Osteoblast (primary cell): ENCODE measurements around the gene LPCAT3. TPM values are rescaled to one million over a fixed set of nuclear protein-coding genes. Genes with fewer than 3 reads are reported as not detected.
"Not testable (repeated sequence)": the region's sequence is repeated elsewhere in the genome, so short reads cannot be mapped to it uniquely, and the experiment has no call there.

Experiments
- DNase-seq: peaks from one replicate; pipeline ENCODE4 v3.0.0; 2011; ENCODE audit warnings: low spot score, mixed read lengths; ENCODE audit not compliant: insufficient read length; ENCODE audit errors: missing footprints
- H2AFZ ChIP-seq: 2 replicates; pipeline ENCODE4 v1.6.0; 2011; ENCODE audit warnings: mild to moderate bottlenecking, low read length
- H3K27ac ChIP-seq: 2 replicates; pipeline ENCODE4 v1.5.1; 2011; ENCODE audit warnings: mild to moderate bottlenecking, low read depth, low read length, moderate library complexity
- H3K27me3 ChIP-seq: 2 replicates; pipeline ENCODE4 v1.6.0; 2012; ENCODE audit warnings: mild to moderate bottlenecking, control low read depth, inconsistent platforms, low read length, moderate library complexity; ENCODE audit not compliant: insufficient read depth
- H3K36me3 ChIP-seq: 2 replicates; pipeline ENCODE4 v1.5.1; 2011; ENCODE audit warnings: mild to moderate bottlenecking, low read length, control low read depth, moderate library complexity; ENCODE audit not compliant: insufficient read depth
- H3K4me1 ChIP-seq: 2 replicates; pipeline ENCODE4 v1.5.1; 2011; ENCODE audit warnings: mild to moderate bottlenecking, low read length, control low read depth, moderate library complexity; ENCODE audit not compliant: insufficient read depth
- H3K4me2 ChIP-seq: 2 replicates; pipeline ENCODE4 v1.6.0; 2011; ENCODE audit warnings: mild to moderate bottlenecking, low read length; ENCODE audit not compliant: insufficient read depth
- H3K4me3 ChIP-seq: fragments of 200-600 bp; sonication (generic); 3 replicates; pipeline ENCODE4 v1.5.1; 2012; ENCODE audit warnings: mild to moderate bottlenecking, low read length, inconsistent platforms; ENCODE audit not compliant: insufficient read depth
- H3K79me2 ChIP-seq: 2 replicates; pipeline ENCODE4 v1.6.0; 2012; ENCODE audit warnings: mild to moderate bottlenecking, low read length, control low read depth, inconsistent platforms; ENCODE audit not compliant: insufficient read depth
- H3K9me3 ChIP-seq: 2 replicates; pipeline ENCODE4 v1.5.1; 2011; ENCODE audit warnings: low read depth, low read length, control low read depth
- H4K20me1 ChIP-seq: 2 replicates; pipeline ENCODE4 v1.6.0; 2012; ENCODE audit warnings: mild to moderate bottlenecking, low read length, control low read depth; ENCODE audit not compliant: insufficient read depth
- total RNA-seq: library from RNA; depleted of rRNA; stranded (reverse); fragments of >200 nt; gene quantifications from 2 replicates; pipeline ENCODE4 v1.2.3, GENCODE V29; 2012
- TF ChIP-seq, protein P1 (sequence below): IDR thresholded peaks from 2 replicates; pipeline ENCODE4 v1.5.1; 2011; ENCODE audit warnings: mild to moderate bottlenecking, low read depth, low read length, moderate library complexity; ENCODE audit errors: extremely low read depth

The LPCAT3 gene
- total RNA-seq, 1 donor: 20.3 TPM

DNA sequence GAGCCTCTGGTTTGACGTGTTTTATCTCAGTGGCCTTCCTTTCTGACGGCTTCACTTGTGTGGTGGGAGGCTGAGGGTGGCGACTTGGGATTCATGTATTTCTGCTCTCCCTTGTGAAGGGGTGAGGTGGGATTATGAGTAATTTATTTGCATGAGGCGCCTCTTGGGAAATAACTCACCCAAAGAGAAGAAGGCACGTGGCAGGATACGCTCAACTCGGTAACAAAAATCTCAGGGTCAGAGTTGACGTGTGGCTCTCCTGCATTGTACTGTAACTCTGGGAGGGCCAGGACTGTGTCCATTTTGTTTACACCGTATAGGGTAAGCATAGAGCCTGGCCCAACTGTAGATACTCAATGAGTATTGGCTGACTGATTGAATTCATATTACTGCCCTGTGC lies 27.6 kb upstream of the LPCAT3 start:
- Histone ChIP-seq H3K4me1 (no peaks in the 10 kb centered on the region), H2AFZ (no peak overlapping the region), H3K79me2 (no peaks in the 10 kb centered on the region), H3K36me3 (no peaks in the 10 kb centered on the region), H3K27me3 (peaks cover 3% of the 10 kb centered on the region), H3K4me3 (no peak overlapping the region), H3K9me3 (no peaks in the 10 kb centered on the region), H4K20me1 (no peaks in the 10 kb centered on the region), H3K27ac (no peak overlapping the region), H3K4me2 (no peak overlapping the region)
- TF ChIP-seq, protein P1, sequence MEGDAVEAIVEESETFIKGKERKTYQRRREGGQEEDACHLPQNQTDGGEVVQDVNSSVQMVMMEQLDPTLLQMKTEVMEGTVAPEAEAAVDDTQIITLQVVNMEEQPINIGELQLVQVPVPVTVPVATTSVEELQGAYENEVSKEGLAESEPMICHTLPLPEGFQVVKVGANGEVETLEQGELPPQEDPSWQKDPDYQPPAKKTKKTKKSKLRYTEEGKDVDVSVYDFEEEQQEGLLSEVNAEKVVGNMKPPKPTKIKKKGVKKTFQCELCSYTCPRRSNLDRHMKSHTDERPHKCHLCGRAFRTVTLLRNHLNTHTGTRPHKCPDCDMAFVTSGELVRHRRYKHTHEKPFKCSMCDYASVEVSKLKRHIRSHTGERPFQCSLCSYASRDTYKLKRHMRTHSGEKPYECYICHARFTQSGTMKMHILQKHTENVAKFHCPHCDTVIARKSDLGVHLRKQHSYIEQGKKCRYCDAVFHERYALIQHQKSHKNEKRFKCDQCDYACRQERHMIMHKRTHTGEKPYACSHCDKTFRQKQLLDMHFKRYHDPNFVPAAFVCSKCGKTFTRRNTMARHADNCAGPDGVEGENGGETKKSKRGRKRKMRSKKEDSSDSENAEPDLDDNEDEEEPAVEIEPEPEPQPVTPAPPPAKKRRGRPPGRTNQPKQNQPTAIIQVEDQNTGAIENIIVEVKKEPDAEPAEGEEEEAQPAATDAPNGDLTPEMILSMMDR: no peak
- no peak for DNase-seq

DNA sequence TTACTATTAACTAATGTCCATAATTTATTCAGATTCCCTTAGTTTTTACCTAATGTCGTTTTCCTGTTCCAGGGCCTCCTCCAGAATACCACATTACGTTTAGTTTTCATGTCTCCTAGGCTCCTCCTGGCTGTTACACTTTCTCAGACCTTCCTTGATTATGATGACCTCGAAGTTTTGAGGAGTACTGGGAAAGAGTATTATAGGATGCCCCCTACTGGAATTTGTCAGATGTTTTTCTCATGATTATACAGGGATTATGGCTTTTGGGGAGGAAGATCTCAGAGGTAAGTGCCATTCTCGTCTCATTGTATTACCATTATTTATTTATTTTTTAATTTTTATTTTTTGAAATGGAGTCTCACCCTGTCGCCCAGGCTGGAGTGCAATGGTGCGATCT lies 24.6 kb upstream of the LPCAT3 start:
- DNase-seq: peak; percentile 84
- no peak overlapping the region for H2AFZ ChIP-seq
- H3K4me1 ChIP-seq: no peaks in the 10 kb centered on the region
- TF ChIP-seq, protein P1: peak; percentile 48
- no peaks in the 10 kb centered on the region for H3K36me3 ChIP-seq
- H3K9me3 ChIP-seq: no peaks in the 10 kb centered on the region
- no peaks in the 10 kb centered on the region for H3K79me2 ChIP-seq
- H3K27ac ChIP-seq: no peak overlapping the region
- no peak overlapping the region for H3K4me2 ChIP-seq
- no peaks in the 10 kb centered on the region for H4K20me1 ChIP-seq
- H3K27me3 ChIP-seq: no peaks in the 10 kb centered on the region
- no peak overlapping the region for H3K4me3 ChIP-seq

DNA sequence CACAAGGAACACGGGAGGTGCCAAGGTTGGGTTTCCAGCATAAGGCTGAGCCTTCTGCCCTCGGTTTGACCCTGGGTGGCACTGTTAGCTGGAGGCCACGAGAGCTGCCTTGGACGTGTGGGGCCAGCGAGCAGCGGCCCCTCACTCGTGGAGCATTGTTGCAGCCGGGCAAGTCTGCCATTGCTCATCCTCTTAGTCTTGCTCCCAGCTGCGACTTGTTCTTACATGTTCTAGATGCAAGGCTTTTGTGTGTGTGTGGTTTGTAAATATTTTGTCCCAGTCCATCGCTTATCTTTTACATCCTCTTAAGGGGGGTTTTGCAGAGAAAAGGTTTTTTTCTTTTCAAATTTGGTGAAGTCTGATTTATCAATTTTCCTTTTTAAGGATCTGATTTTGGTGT lies 21.1 kb upstream of the LPCAT3 start:
- Histone ChIP-seq H2AFZ (no peak overlapping the region), H3K4me2 (no peak overlapping the region)

DNA sequence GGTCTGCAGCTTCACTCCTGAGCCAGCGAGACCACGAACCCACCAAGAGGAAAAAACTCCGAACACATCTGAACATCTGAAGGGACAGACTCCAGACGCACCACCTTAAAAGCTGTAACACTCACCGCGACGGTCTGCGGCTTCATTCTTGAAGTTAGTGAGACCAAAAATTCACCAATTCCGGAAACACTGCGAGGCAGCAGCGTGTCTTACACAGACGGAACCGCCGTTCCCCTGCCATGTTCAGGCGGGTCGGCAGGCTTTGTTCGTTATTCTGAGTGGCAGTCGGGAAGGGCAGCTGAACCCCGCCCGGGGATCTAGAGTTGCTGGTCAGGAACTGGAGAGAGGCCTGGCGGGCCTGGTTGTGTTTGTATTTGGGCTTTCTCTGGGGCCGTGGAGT lies 20.3 kb upstream of the LPCAT3 start:
- Histone ChIP-seq H3K4me2 (no peak overlapping the region), H2AFZ (no peak overlapping the region), H3K36me3 (no peaks in the 10 kb centered on the region), H3K79me2 (no peaks in the 10 kb centered on the region), H3K4me1 (no peaks in the 10 kb centered on the region), H4K20me1 (no peaks in the 10 kb centered on the region), H3K4me3 (no peak overlapping the region), H3K27ac (no peak overlapping the region), H3K27me3 (peaks cover 3% of the 10 kb centered on the region), H3K9me3 (no peaks in the 10 kb centered on the region)
- DNase-seq: no peak
- TF ChIP-seq, protein P1: no peak

More for the DNA sequence above, 21.1 kb upstream of the LPCAT3 start:
- H3K79me2 ChIP-seq: no peaks in the 10 kb centered on the region
- H3K36me3 ChIP-seq: no peaks in the 10 kb centered on the region
- H4K20me1 ChIP-seq: no peaks in the 10 kb centered on the region
- no peak for DNase-seq
- peaks cover 3% of the 10 kb centered on the region for H3K27me3 ChIP-seq
- no peaks in the 10 kb centered on the region for H3K9me3 ChIP-seq
- H3K4me3 ChIP-seq: no peak overlapping the region
- H3K4me1 ChIP-seq: no peaks in the 10 kb centered on the region
- TF ChIP-seq, protein P1: no peak
- no peak overlapping the region for H3K27ac ChIP-seq

DNA sequence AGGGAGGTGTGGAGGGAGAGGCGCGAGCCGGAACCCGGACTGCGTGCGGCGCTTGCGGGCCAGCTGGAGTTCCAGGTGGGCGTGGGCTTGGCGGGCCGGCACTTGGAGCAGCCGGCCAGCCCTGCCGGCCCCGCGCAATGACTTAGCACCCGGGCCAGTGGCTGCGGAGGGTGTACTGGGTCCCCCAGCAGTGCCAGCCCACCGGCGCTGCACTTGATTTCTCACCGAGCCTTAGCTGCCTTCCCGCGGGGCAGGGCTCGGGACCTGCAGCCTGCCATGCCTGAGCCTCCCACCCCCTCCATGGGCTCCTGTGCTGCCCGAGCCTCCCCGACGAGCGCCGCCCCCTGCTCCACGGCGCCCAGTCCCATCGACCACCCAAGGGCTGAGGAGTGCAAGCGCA lies 19.1 kb upstream of the LPCAT3 start:
- not testable (repeated sequence) for H3K4me2 ChIP-seq, H3K9me3 ChIP-seq, H3K27me3 ChIP-seq, H3K27ac ChIP-seq, H2AFZ ChIP-seq, H3K79me2 ChIP-seq, H3K36me3 ChIP-seq, DNase-seq, H3K4me3 ChIP-seq, H3K4me1 ChIP-seq, H4K20me1 ChIP-seq
